ENCODE data around the gene EPN3. TPM values are rescaled to one million over a fixed set of nuclear protein-coding genes. Genes with fewer than 3 reads are reported as not detected.

Gene EPN3
- total RNA-seq, 4 donors from 2014 or later = 3.0 to 17.3 (median 13.0) TPM

DNA sequence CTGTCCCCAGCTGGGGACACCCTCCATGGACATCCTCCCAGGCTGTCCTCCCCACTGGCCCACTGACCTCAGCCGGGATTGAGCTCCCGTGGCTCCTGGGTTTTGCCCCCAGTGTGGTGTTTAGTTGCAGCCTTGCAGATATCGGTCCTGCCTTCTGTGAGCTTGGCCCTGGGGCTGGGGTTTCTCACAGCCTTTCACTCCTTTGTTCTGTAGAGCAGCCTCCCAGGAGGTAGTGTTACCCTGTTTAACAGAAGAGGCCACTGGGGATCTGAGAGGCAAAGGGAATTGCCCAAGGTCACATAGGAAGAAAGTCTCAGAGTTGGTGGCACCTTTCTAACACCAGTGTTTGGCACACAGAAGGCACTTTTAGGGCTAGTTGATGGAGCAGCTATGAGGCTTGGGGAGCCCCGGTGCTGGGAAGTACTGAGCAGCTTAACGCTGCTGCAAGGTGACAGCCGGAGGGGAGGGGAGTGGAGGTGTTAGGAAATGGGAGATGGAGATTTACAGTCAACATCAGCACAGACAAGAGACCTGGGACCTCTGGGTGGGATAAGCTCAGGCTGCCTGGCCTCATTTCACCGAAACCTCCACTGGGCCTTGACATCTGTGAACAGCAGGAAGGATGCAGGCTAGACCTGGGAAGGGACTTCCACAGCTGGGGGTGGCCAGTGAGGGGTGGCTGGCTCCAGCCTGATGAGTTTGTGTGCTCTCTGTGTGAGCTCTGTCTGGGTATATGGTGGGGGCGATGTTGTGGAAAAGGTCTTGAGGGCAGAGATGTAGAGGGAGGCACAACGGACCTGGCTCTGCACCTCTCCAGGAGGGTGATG, 54.1 kb downstream of the EPN3 start:
- Histone ChIP-seq H3K36me3 (no peaks in the 10 kb centered on the region), H3K27ac (no peak overlapping the region)
- TF ChIP-seq POLR2A (IDR thresholded peaks at IDR 0.05) = no peak
- TF ChIP-seq, protein P1, sequence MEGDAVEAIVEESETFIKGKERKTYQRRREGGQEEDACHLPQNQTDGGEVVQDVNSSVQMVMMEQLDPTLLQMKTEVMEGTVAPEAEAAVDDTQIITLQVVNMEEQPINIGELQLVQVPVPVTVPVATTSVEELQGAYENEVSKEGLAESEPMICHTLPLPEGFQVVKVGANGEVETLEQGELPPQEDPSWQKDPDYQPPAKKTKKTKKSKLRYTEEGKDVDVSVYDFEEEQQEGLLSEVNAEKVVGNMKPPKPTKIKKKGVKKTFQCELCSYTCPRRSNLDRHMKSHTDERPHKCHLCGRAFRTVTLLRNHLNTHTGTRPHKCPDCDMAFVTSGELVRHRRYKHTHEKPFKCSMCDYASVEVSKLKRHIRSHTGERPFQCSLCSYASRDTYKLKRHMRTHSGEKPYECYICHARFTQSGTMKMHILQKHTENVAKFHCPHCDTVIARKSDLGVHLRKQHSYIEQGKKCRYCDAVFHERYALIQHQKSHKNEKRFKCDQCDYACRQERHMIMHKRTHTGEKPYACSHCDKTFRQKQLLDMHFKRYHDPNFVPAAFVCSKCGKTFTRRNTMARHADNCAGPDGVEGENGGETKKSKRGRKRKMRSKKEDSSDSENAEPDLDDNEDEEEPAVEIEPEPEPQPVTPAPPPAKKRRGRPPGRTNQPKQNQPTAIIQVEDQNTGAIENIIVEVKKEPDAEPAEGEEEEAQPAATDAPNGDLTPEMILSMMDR (IDR thresholded peaks at IDR 0.05) = no peak

DNA sequence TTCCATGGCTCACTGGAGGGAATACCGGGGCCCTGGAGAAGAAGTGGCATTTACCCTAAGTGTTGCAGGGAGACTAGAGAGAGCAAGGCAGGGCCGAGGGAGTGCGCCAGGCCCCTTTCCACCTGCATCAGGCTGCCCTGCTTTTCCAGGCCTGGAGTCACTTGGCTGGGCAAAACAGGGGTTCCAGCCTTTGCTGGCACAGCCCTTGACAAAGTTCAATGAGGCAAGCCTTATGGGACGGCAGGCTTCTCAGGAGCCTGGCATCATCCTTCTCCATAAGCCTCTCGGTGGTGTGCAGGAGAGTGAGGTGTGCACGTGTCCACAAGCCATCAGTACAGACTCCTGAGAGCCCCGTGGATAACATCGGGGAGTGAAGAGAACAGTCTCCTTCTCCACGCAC, 55.0 kb downstream of the EPN3 start:
- Histone ChIP-seq H3K4me1 (peaks cover 0 to 7% (median 0%) of the 10 kb centered on the region in 4 donors), H3K4me3 (no peak overlapping the region), H3K27me3 (no peaks in the 10 kb centered on the region), H3K27ac (no peak overlapping the region), H3K9me3 (no peaks in the 10 kb centered on the region), H3K36me3 (no peaks in the 10 kb centered on the region)
- DNase-seq = no peak
- TF ChIP-seq POLR2A (IDR thresholded peaks at IDR 0.05) = no peak
- TF ChIP-seq, protein P1 (IDR thresholded peaks at IDR 0.05) = no peak

More for the DNA sequence above, 54.1 kb downstream of the EPN3 start:
- Histone ChIP-seq H3K4me1 (peaks cover 0 to 7% (median 0%) of the 10 kb centered on the region in 4 donors), H3K4me3 (no peak overlapping the region), H3K9me3 (no peaks in the 10 kb centered on the region), H3K27me3 (no peaks in the 10 kb centered on the region)
- no peak for DNase-seq

DNA sequence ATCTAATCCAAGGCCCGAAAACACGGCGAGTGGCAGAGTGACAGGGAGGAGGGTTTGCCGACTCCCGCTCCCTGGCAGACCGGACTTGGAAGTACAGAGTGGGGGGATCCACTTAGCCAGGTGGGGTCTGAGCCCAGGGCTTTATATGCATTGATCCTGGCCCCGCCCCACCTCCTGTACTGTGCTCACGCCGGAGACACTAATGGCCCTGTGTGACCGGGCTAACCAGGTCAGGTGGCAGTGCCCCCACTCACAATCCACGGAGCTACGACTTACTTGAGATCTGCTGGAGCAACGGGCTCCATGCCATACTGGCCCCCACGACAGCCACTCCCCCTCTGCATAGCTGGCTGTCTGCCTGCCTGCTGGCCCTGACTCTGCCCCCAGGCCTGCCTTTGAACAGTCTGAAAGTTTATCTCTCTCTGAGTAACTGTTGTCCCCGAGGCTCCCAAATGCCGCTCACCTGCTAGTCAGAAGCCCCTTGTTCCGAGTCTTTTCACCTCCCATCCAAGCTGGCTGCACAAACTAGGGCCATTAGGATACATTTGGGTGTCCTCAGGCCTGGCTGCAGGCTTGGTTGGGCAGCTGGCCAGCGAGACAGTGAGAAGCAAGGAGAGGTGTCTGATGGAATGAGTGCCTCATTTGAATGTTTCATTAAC, 56.0 kb downstream of the EPN3 start:
- H3K9me3 ChIP-seq = no peaks in the 10 kb centered on the region
- TF ChIP-seq, protein P1 (IDR thresholded peaks at IDR 0.05) = no peak
- TF ChIP-seq POLR2A (IDR thresholded peaks at IDR 0.05) = no peak
- H3K27ac ChIP-seq = no peak overlapping the region

DNA sequence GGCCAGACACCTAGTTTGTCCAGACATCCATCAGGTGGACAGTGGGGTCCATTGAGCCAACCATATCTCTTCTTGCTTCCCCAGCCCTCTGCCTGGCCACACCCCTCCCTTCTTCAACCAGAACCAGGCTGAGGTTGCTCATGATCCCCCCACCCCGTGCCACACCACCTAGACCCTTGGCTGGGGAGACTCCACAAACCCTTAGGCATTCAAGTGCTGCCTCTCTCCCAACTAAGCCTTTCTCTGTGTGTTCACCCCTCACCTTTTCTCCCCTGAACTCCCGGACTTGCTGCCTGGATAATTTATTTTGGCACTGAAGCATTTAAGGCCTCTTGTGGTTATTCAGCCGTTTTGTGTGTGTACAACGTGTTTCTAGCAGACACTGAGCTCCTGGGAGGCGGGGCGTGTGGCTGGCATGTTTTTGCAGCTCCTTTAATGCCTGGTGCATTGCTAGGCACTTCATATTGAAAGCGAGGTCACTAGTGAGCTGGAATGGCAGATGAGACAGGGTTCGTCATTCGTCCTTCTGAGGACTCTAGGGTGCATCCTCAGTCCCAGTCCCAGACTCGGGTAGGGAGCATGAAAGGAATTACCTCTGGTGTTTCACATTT, 56.7 kb downstream of the EPN3 start:
- Histone ChIP-seq H3K36me3 (no peaks in the 10 kb centered on the region), H3K27me3 (no peaks in the 10 kb centered on the region), H3K27ac (no peak overlapping the region), H3K9me3 (no peaks in the 10 kb centered on the region), H3K4me1 (peaks cover 0 to 7% (median 0%) of the 10 kb centered on the region in 4 donors), H3K4me3 (no peak overlapping the region)
- no peak for DNase-seq
- no peak for TF ChIP-seq POLR2A (IDR thresholded peaks at IDR 0.05)
- TF ChIP-seq, protein P1 (IDR thresholded peaks at IDR 0.05) = no peak

More for the DNA sequence above, 56.0 kb downstream of the EPN3 start:
- H3K27me3 ChIP-seq = no peaks in the 10 kb centered on the region
- H3K4me1 ChIP-seq = peaks cover 0 to 7% (median 0%) of the 10 kb centered on the region in 4 donors
- no peak for DNase-seq
- no peaks in the 10 kb centered on the region for H3K36me3 ChIP-seq
- no peak overlapping the region for H3K4me3 ChIP-seq

DNA sequence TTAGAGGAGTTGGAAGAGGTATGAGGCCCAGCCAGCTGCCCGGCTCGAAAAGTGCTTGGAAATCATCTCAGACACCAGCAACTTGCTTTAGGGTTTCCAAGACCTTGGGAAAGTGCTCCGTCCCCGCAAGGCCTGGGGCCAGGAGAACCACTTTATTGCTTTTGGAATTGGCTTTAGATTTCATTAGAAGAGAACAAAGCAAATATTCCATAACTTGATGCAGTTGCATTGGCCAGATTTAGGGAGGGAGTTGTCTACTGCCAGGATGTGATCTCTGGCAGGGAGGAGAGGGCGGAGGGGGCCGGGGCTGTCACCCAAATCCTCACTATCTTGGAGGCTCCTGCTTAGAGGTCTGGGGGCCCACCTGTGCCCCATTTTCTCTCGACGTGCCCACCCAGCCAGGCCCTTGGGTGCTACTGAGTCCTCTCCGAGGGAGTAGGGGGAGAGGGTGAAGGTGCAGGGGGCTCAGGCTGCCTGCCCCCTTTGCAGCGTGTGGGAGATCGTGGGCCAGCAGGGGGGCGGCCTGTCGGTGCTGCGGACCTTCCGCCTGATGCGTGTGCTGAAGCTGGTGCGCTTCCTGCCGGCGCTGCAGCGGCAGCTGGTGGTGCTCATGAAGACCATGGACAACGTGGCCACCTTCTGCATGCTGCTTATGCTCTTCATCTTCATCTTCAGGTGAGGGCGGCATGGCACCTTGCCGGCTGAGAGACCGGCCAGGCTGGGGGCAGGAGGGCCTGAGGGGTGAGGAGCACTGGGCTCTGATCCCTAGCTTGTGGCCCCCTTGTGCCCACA, 58.6 kb downstream of the EPN3 start:
- Histone ChIP-seq H3K27me3 (no peaks in the 10 kb centered on the region), H3K4me3 (no peak overlapping the region), H3K9me3 (no peaks in the 10 kb centered on the region), H3K36me3 (no peaks in the 10 kb centered on the region), H3K27ac (no peak overlapping the region), H3K4me1 (peaks cover 0 to 7% (median 0%) of the 10 kb centered on the region in 4 donors)
- TF ChIP-seq, protein P1 (IDR thresholded peaks at IDR 0.05) = no peak
- TF ChIP-seq POLR2A (IDR thresholded peaks at IDR 0.05) = no peak
- DNase-seq = no peak
